HG03159 (cell line): ENCODE data around the gene SNX25.
"Not testable (repeated sequence)": the region's sequence is repeated elsewhere in the genome, so short reads cannot be mapped to it uniquely, and the experiment has no call there.

ENCODE experiments used
- ATAC-seq: cut with Tn5 transposase; IDR thresholded peaks from one replicate; pipeline ENCODE4 v1.9.1; 2021; ENCODE audit warnings: mild to moderate bottlenecking, moderate library complexity; ENCODE audit not compliant: unreplicated experiment

SNX25 gene

GRCh38 chr4:185257694-185258093 lies 48.3 kb downstream of the SNX25 start:
- no peak for ATAC-seq

- not testable (repeated sequence) for ATAC-seq
These were observed 49.3 kb downstream of the SNX25 start for GRCh38 chr4:185258741-185259140.

- no peak for ATAC-seq
These were observed 50.3 kb downstream of the SNX25 start for GRCh38 chr4:185259719-185260118.

DNA sequence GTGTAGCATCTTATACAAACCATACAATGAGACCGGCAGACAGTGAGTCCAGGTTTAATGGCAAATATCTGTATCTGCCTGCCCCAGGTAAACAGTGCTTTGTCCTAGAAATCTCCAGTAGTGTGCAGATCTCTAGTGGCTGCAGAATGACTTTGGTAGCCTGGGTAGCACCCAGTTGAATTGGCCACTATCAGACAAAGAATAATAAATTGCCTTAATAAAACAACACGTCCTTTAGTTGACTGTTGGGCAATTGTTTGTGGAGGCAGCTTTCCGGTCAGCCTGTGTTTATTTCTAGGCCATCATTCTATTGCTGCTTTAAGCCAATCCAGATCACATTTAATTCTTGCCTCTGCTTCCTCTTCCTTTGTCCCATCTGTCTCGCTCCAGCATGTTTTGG lies 52.5 kb downstream of the SNX25 start:
- no peak for ATAC-seq

- ATAC-seq: peak; percentile 63
These were observed 54.0 kb downstream of the SNX25 start for GRCh38 chr4:185263419-185263818.

- ATAC-seq: peak; percentile 83
These were observed 56.5 kb downstream of the SNX25 start for GRCh38 chr4:185265942-185266341.

GRCh38 chr4:185269286-185269685 lies 59.9 kb downstream of the SNX25 start:
- ATAC-seq: no peak

DNA sequence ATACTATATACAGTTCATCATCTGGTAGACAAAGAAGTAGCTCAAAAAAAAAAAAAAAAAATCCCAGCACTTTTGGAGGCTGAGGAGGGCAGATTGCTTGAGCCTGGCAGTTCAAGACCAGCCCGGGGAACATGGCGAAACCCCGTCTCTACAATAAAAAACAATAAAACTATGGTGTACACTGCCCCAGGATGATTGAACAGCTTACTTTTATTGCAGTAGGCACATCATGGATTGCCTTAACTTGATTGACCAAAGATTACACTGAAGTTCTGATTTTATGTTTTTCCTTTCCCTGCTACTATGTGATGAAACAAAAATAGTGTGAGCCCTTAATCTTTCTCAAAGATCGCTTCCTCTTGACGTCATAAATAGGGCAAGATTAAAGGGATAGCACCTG lies 60.6 kb downstream of the SNX25 start:
- ATAC-seq: no peak

DNA sequence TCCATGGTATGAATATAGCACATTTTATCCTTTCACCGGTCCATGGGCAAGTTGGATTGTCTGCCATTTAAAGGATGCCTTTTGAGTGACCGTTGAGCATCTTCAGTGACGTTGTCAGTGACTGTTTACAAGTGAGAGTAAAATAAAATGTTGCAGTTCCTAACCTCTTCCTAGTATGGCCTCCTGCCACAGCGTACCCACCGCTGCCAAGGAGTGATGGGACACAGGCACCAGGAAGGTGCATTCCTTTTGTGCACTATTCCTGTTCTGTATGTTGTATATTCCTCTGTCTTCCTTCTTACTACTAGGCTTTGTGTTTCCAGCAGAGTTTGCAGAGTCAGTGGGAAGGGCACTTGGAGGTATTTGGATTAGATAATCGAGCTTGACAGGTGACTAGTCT lies 61.5 kb downstream of the SNX25 start:
- ATAC-seq: no peak

- no peak for ATAC-seq
These were observed 62.8 kb downstream of the SNX25 start for GRCh38 chr4:185272245-185272644.

DNA sequence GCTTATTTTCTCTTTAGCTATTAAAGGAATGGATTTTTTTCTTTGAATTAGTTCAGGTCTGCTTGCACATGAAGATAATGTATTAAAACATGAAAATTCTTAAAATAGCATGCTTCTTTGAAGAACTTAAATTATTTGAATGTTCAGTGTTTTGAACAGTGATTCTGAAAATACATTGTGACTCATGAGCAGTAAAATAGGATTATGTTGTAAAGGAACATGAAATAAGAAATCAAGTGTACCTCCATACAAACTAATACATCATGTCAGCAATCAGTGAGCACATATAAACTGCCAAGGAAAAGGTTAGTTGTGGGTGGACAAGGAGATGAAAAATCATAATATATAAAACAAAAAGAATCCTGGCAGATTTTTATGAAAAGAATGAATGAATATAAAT lies 66.1 kb downstream of the SNX25 start:
- no peak for ATAC-seq

GRCh38 chr4:185276036-185276435 lies 66.6 kb downstream of the SNX25 start:
- no peak for ATAC-seq

GRCh38 chr4:185278716-185279115 lies 69.3 kb downstream of the SNX25 start:
- no peak for ATAC-seq

DNA sequence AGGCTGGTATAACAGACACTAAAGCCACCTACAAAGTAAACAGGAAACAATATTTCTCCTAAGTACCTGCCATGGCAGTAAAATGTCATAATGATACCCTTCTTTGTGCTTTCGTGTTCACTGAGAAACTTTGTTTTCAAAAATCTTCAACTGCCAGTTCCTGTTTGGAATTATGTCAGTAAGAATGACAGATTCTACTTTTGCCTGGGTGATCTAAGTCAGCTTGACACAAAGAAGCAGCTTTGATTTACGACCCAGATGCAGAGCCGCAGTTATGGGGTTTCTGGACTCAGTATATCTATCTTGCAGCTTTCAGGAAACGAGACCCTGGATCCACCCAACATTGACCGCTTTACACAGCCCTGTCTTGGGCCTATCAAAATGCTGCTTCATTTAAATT lies 71.2 kb downstream of the SNX25 start:
- ATAC-seq: no peak

GRCh38 chr4:185282968-185283367 lies 73.6 kb downstream of the SNX25 start:
- ATAC-seq: no peak

- ATAC-seq: no peak
These were observed 74.3 kb downstream of the SNX25 start for GRCh38 chr4:185283723-185284122.

DNA sequence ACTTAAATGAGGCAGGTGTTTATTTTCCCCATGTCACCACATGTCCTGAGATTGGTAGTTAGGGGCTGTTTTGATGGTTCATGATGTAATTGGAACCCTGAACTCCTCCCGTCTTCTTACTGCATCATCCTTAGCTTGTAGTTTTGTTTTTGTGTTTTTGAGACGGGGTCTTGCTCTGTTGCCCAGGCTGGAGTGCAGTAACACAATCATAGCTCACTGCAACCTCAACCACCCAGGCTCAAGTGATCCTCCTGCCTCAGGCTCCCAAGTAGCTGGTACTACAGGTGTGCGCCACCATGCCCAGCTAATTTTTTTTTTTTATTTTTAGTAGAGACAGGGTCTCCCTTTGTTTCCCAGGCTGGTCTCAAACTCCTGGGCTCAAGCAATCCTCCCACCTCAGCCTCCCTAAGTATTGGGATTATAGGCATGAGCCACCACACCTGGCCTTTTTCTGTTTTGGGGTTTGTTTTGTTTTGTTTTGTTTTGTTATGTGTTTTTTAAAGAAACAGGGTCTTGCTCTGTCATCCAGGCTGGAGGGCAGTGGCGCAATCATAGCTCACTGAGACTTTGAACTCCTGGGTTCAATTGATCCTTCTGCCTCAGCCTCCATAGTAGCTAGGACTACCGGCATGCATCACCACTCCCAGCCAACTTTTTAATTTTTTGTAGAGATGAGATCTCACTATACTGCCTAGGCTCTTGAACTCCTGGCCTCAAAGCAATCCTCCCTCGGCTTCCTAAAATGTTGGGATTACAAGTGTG lies 76.4 kb downstream of the SNX25 start:
- ATAC-seq: no peak

DNA sequence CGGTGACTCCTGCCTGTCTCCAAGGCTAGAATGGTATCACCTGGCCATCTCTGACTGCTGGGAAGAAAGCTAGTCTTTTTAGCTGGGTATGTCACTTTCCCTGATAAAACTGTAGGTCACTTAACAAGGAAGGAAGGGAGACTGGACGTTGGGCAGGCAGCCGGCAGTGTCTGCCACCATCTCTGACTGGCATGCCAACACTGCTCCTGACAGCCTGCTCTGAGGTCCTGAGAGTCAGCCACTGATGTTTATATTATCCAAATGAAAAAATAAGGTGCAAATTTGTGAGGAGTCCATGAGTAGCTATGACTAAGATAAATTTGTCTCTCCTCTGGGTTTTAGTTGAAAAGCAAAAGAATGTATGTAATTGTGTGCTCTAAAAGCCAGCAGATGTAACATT lies 77.2 kb downstream of the SNX25 start:
- ATAC-seq: no peak

GRCh38 chr4:185287031-185287430 lies 77.6 kb downstream of the SNX25 start:
- ATAC-seq: no peak

DNA sequence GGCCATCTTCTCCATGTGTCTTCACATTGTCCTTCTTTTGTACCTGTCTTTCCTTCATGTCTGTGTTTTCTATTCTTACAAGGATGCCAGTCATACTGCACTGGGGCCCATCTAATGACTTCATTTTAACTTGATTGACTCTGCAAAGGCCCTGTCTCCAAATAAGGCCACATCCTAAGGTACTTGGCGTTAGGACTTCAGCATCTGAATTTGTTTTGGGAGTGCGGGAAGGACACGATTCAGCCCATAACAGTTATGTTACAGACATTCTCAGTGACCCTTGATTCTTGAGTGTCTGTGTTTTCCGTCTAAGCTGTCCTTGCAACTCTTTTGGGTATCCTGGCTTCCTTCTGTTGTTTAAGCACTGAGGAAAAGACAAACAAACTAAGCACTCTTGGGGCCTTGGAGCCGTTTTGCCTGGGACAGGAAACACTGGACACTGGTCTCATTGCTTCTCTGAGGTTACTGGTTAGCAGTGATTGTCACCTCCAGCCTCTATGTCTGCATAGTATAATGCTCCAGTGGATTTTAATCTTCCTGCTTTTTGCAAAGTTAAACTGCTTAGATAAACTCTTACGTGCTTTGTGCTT lies 80.7 kb downstream of the SNX25 start:
- no peak for ATAC-seq

DNA sequence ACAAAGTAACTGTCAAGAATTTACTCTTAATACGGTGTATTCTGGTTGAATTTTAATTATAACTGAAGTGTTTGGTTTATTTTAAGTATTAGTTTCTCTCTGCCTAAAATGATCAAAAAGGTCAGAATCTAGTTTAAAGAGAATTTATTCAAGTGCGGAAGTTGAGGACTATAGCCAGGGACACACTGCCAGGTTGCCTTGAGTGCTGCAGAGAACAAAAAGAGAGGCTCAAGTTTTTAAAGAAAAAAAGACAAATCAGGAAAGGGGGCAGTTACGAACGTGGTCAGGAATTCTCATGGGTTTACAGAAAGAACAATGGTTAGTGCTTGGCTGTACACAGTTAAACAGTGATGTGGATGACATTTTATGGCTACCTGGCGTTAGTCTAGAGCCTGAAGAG lies 81.3 kb downstream of the SNX25 start:
- no peak for ATAC-seq

- ATAC-seq: no peak
These were observed 83.8 kb downstream of the SNX25 start for GRCh38 chr4:185293202-185293601.
